Measurements from ENCODE around the gene NPTX1.

NPTX1 gene

GRCh38 chr17:80466188-80466705 is 10.2 kb downstream of the NPTX1 start:
- H3K79me1 ChIP-seq (replicated peaks; ENCODE audit: low read length, poor library complexity, severe bottlenecking), result no peaks in the 10 kb centered on the region
- H2BK120ac ChIP-seq (ENCODE audit: low read depth, low read length), result no peak overlapping the region
- H3K36me3 ChIP-seq (ENCODE audit: control insufficient read depth in 1 of 2, insufficient read depth in 2 of 2, low read depth in 1 of 2, low read length in 2 of 2), result no peaks in the 10 kb centered on the region
- no peaks in the 10 kb centered on the region for H3K4me1 ChIP-seq (ENCODE audit: control insufficient read depth, insufficient read depth, low read depth, low read length)
- H4K8ac ChIP-seq (ENCODE audit: low read length), result no peak overlapping the region
- H2AK5ac ChIP-seq (ENCODE audit: low read length, severe bottlenecking), result no peak overlapping the region
- H3K9ac ChIP-seq (ENCODE audit: low read length), result no peak overlapping the region
- H2BK12ac ChIP-seq (ENCODE audit: low read length in 2 of 2), result no peak overlapping the region
- H3K18ac ChIP-seq (ENCODE audit: low read depth in 1 of 2, low read length in 2 of 2), result no peak overlapping the region
- no peak overlapping the region for H3K4me2 ChIP-seq (ENCODE audit: low read length, poor library complexity, severe bottlenecking)
- no peak overlapping the region for H3K14ac ChIP-seq (ENCODE audit: low read length in 2 of 2)
- H4K91ac ChIP-seq (ENCODE audit: low read length), result no peak overlapping the region
- no peak overlapping the region for H3K4ac ChIP-seq (ENCODE audit: low read depth in 1 of 2, low read length in 2 of 2)
- no peak overlapping the region for H2BK5ac ChIP-seq (ENCODE audit: low read depth, low read length, poor library complexity, severe bottlenecking)
- 81% methylated on average over 11 of the region's 15 CpGs for WGBS
- H3K9me3 ChIP-seq (ENCODE audit: control insufficient read depth, low read length), result no peaks in the 10 kb centered on the region
- no peak overlapping the region for H3K4me3 ChIP-seq (ENCODE audit: insufficient read depth in 1 of 2, low read depth in 1 of 2, low read length in 2 of 2)
- no peak for DNase-seq
- peaks cover 74 to 89% of the 10 kb centered on the region in 2 experiments for H3K27me3 ChIP-seq (ENCODE audit: control insufficient read depth in 1 of 2, insufficient read depth in 1 of 2, low read length in 2 of 2)
- H2AFZ ChIP-seq (ENCODE audit: low read depth, low read length), result no peak overlapping the region
- H3K23ac ChIP-seq (ENCODE audit: low read length in 2 of 2), result no peak overlapping the region
- H3K27ac ChIP-seq (ENCODE audit: low read length, poor library complexity, severe bottlenecking), result no peak overlapping the region
- H2BK15ac ChIP-seq (ENCODE audit: low read depth, poor library complexity, severe bottlenecking), result no peak overlapping the region

- H2BK120ac ChIP-seq (ENCODE audit: low read depth, low read length), result no peak overlapping the region
- DNase-seq, result no peak
- no peak overlapping the region for H3K14ac ChIP-seq (ENCODE audit: low read length in 2 of 2)
- no peak overlapping the region for H3K18ac ChIP-seq (ENCODE audit: low read depth in 1 of 2, low read length in 2 of 2)
- H2BK12ac ChIP-seq (ENCODE audit: low read length in 2 of 2), result no peak overlapping the region
- no peak overlapping the region for H2AK5ac ChIP-seq (ENCODE audit: low read length, severe bottlenecking)
- H2AFZ ChIP-seq (ENCODE audit: low read depth, low read length), result no peak overlapping the region
- no peak overlapping the region for H2BK5ac ChIP-seq (ENCODE audit: low read depth, low read length, poor library complexity, severe bottlenecking)
- no peak overlapping the region for H4K8ac ChIP-seq (ENCODE audit: low read length)
- H3K4ac ChIP-seq (ENCODE audit: low read depth in 1 of 2, low read length in 2 of 2), result no peak overlapping the region
- H3K79me1 ChIP-seq (replicated peaks; ENCODE audit: low read length, poor library complexity, severe bottlenecking), result no peaks in the 10 kb centered on the region
- no peak overlapping the region for H4K91ac ChIP-seq (ENCODE audit: low read length)
- H3K27me3 ChIP-seq (ENCODE audit: control insufficient read depth in 1 of 2, insufficient read depth in 1 of 2, low read length in 2 of 2), result peaks cover 71 to 86% of the 10 kb centered on the region in 2 experiments
- H3K4me1 ChIP-seq (ENCODE audit: control insufficient read depth, insufficient read depth, low read depth, low read length), result no peaks in the 10 kb centered on the region
- no peak overlapping the region for H3K4me2 ChIP-seq (ENCODE audit: low read length, poor library complexity, severe bottlenecking)
- no peak overlapping the region for H2BK15ac ChIP-seq (ENCODE audit: low read depth, poor library complexity, severe bottlenecking)
- H3K27ac ChIP-seq (ENCODE audit: low read length, poor library complexity, severe bottlenecking), result no peak overlapping the region
- no peaks in the 10 kb centered on the region for H3K9me3 ChIP-seq (ENCODE audit: control insufficient read depth, low read length)
- no peaks in the 10 kb centered on the region for H3K36me3 ChIP-seq (ENCODE audit: control insufficient read depth in 1 of 2, insufficient read depth in 2 of 2, low read depth in 1 of 2, low read length in 2 of 2)
- no peak overlapping the region for H3K9ac ChIP-seq (ENCODE audit: low read length)
- H3K23ac ChIP-seq (ENCODE audit: low read length in 2 of 2), result no peak overlapping the region
- 87% methylated on average over 19 of the region's 20 CpGs for WGBS
- H3K4me3 ChIP-seq (ENCODE audit: insufficient read depth in 1 of 2, low read depth in 1 of 2, low read length in 2 of 2), result no peak overlapping the region
Observed at GRCh38 chr17:80465327-80465974, 11.0 kb downstream of the NPTX1 start.

GRCh38 chr17:80464486-80464885 is 11.9 kb downstream of the NPTX1 start:
- H3K4me3 ChIP-seq (ENCODE audit: insufficient read depth in 1 of 2, low read depth in 1 of 2, low read length in 2 of 2), result no peak overlapping the region

GRCh38 chr17:80463784-80464400 is 12.5 kb downstream of the NPTX1 start:
- no peak overlapping the region for H2BK12ac ChIP-seq (ENCODE audit: low read length in 2 of 2)
- no peaks in the 10 kb centered on the region for H3K79me1 ChIP-seq (replicated peaks; ENCODE audit: low read length, poor library complexity, severe bottlenecking)
- no peak for DNase-seq
- no peak overlapping the region for H2BK120ac ChIP-seq (ENCODE audit: low read depth, low read length)
- WGBS, result 83% methylated on average over 12 of the region's 13 CpGs
- no peaks in the 10 kb centered on the region for H3K4me1 ChIP-seq (ENCODE audit: control insufficient read depth, insufficient read depth, low read depth, low read length)
- H3K23ac ChIP-seq (ENCODE audit: low read length in 2 of 2), result no peak overlapping the region
- peaks cover 67 to 84% of the 10 kb centered on the region in 2 experiments for H3K27me3 ChIP-seq (ENCODE audit: control insufficient read depth in 1 of 2, insufficient read depth in 1 of 2, low read length in 2 of 2)
- H3K9ac ChIP-seq (ENCODE audit: low read length), result no peak overlapping the region
- no peak overlapping the region for H3K4me2 ChIP-seq (ENCODE audit: low read length, poor library complexity, severe bottlenecking)
- no peak overlapping the region for H2AFZ ChIP-seq (ENCODE audit: low read depth, low read length)
- no peak overlapping the region for H2AK5ac ChIP-seq (ENCODE audit: low read length, severe bottlenecking)
- no peak overlapping the region for H3K18ac ChIP-seq (ENCODE audit: low read depth in 1 of 2, low read length in 2 of 2)
- no peak overlapping the region for H4K8ac ChIP-seq (ENCODE audit: low read length)
- H3K14ac ChIP-seq (ENCODE audit: low read length in 2 of 2), result no peak overlapping the region
- H2BK5ac ChIP-seq (ENCODE audit: low read depth, low read length, poor library complexity, severe bottlenecking), result no peak overlapping the region
- no peak overlapping the region for H4K91ac ChIP-seq (ENCODE audit: low read length)
- no peaks in the 10 kb centered on the region for H3K9me3 ChIP-seq (ENCODE audit: control insufficient read depth, low read length)
- no peak overlapping the region for H3K4me3 ChIP-seq (ENCODE audit: insufficient read depth in 1 of 2, low read depth in 1 of 2, low read length in 2 of 2)
- no peak overlapping the region for H3K4ac ChIP-seq (ENCODE audit: low read depth in 1 of 2, low read length in 2 of 2)
- no peaks in the 10 kb centered on the region for H3K36me3 ChIP-seq (ENCODE audit: control insufficient read depth in 1 of 2, insufficient read depth in 2 of 2, low read depth in 1 of 2, low read length in 2 of 2)
- H2BK15ac ChIP-seq (ENCODE audit: low read depth, poor library complexity, severe bottlenecking), result no peak overlapping the region
- H3K27ac ChIP-seq (ENCODE audit: low read length, poor library complexity, severe bottlenecking), result no peak overlapping the region

More at GRCh38 chr17:80464486-80464885, 11.9 kb downstream of the NPTX1 start:
- 86% methylated on average over 8 of the region's 8 CpGs for WGBS
- H3K27ac ChIP-seq (ENCODE audit: low read length, poor library complexity, severe bottlenecking), result no peak overlapping the region
- H3K23ac ChIP-seq (ENCODE audit: low read length in 2 of 2), result no peak overlapping the region
- H2AFZ ChIP-seq (ENCODE audit: low read depth, low read length), result no peak overlapping the region
- H3K4ac ChIP-seq (ENCODE audit: low read depth in 1 of 2, low read length in 2 of 2), result no peak overlapping the region
- H4K91ac ChIP-seq (ENCODE audit: low read length), result no peak overlapping the region
- no peak overlapping the region for H2BK15ac ChIP-seq (ENCODE audit: low read depth, poor library complexity, severe bottlenecking)
- no peak for DNase-seq
- H3K79me1 ChIP-seq (replicated peaks; ENCODE audit: low read length, poor library complexity, severe bottlenecking), result no peaks in the 10 kb centered on the region
- H3K27me3 ChIP-seq (ENCODE audit: control insufficient read depth in 1 of 2, insufficient read depth in 1 of 2, low read length in 2 of 2), result peaks cover 65 to 84% of the 10 kb centered on the region in 2 experiments
- no peak overlapping the region for H4K8ac ChIP-seq (ENCODE audit: low read length)
- no peak overlapping the region for H2AK5ac ChIP-seq (ENCODE audit: low read length, severe bottlenecking)
- no peak overlapping the region for H2BK5ac ChIP-seq (ENCODE audit: low read depth, low read length, poor library complexity, severe bottlenecking)
- no peaks in the 10 kb centered on the region for H3K4me1 ChIP-seq (ENCODE audit: control insufficient read depth, insufficient read depth, low read depth, low read length)
- H3K9ac ChIP-seq (ENCODE audit: low read length), result no peak overlapping the region
- no peaks in the 10 kb centered on the region for H3K9me3 ChIP-seq (ENCODE audit: control insufficient read depth, low read length)
- H2BK120ac ChIP-seq (ENCODE audit: low read depth, low read length), result no peak overlapping the region
- H2BK12ac ChIP-seq (ENCODE audit: low read length in 2 of 2), result no peak overlapping the region
- H3K36me3 ChIP-seq (ENCODE audit: control insufficient read depth in 1 of 2, insufficient read depth in 2 of 2, low read depth in 1 of 2, low read length in 2 of 2), result no peaks in the 10 kb centered on the region
- no peak overlapping the region for H3K4me2 ChIP-seq (ENCODE audit: low read length, poor library complexity, severe bottlenecking)
- H3K18ac ChIP-seq (ENCODE audit: low read depth in 1 of 2, low read length in 2 of 2), result no peak overlapping the region
- H3K14ac ChIP-seq (ENCODE audit: low read length in 2 of 2), result no peak overlapping the region

Data from mesenchymal stem cell (in vitro differentiated cells and primary cell).